ENCODE results near the gene CTTNBP2. TPM values are rescaled to one million over a fixed set of nuclear protein-coding genes. Genes with fewer than 3 reads are reported as not detected.

CTTNBP2 gene
- total RNA-seq, 2 donors from 2014 or later, result 5.2 to 6.5 TPM

- H3K4me1 Mint-ChIP-seq, result no peaks in the 10 kb centered on the region
- no peaks in the 10 kb centered on the region for H3K9me3 ChIP-seq (ENCODE audit: control insufficient read depth, low read length)
- no peaks in the 10 kb centered on the region for H3K9me3 Mint-ChIP-seq
- H3K36me3 Mint-ChIP-seq (ENCODE audit: low read depth), result no peaks in the 10 kb centered on the region
- H3K4me3 Mint-ChIP-seq, result no peak overlapping the region
- no peaks in the 10 kb centered on the region for H3K27me3 Mint-ChIP-seq (ENCODE audit: insufficient read depth)
- no peak overlapping the region for H3K4me3 ChIP-seq (ENCODE audit: low read length)
- H3K9ac ChIP-seq (ENCODE audit: extremely low read depth, low read length, poor library complexity, severe bottlenecking), result no peak overlapping the region
- H3K27me3 ChIP-seq (ENCODE audit: control insufficient read depth, insufficient read depth, low read length, poor library complexity, severe bottlenecking), result no peaks in the 10 kb centered on the region
- TF ChIP-seq CTCF (conservative IDR thresholded peaks at IDR 0.05), result no peak
- H3K27ac Mint-ChIP-seq, result no peak overlapping the region
- WGBS, 2 experiments (ENCODE audit: insufficient coverage in 1 of 2, insufficient read length in 1 of 2), result 93 to 100% methylated on average over 1 of the region's 1 CpG
- no peaks in the 10 kb centered on the region for H3K4me1 ChIP-seq (ENCODE audit: control insufficient read depth, insufficient read depth, low read length)
- DNase-seq, result no peak
- no peaks in the 10 kb centered on the region for H3K36me3 ChIP-seq (ENCODE audit: control insufficient read depth, insufficient read depth, low read length)
- no peak overlapping the region for H3K27ac ChIP-seq (ENCODE audit: low read depth, low read length)
These were observed 121.5 kb downstream of the CTTNBP2 start for GRCh38 chr7:117751775-117752174.

DNA sequence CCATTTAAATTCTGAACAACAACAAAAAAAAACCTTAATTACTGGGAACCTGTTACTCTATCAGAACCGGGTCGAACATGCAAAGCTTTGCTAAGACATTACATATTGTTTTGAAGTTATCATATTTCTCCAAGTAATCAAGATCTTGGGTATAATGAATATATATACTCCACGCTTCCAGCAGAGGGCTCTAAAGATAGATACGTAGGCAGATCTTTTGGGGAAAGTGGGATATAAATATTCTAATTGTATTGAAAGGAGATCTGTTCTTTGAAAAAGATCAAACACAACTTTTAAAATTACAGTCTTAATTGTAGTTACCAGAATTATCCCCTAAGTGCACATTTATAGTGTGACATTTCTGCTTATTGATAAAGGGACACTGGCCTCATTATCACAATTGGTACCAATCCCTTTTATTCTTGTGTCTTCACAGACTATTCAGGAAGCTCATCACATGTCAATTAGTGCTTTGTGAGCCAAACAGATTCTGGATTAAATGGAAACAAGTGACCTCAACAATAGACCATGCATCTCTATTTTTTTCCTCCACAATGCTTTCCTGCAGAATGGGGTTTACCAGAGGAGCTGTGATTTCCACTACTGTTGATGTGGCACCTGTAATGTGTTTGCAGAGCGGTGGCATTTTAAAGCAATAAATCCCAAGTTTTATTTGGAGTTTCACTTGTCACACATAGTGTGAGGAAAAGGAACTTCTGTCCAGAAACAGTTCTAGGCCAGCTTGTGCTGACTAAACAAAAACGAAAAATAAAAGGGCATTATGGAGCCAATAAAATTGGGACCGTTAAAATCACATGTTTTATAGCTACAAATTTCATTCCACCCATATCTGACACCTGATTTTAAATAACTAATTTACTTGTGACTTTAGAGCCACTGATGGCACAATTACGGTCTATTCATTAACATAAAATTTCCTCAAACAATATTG, 122.4 kb downstream of the CTTNBP2 start:
- peak; percentile 81 for TF ChIP-seq CTCF (conservative IDR thresholded peaks at IDR 0.05)
- no peaks in the 10 kb centered on the region for H3K27me3 ChIP-seq (ENCODE audit: control insufficient read depth, insufficient read depth, low read length, poor library complexity, severe bottlenecking)
- H3K27ac Mint-ChIP-seq, result no peak overlapping the region
- no peak for DNase-seq
- H3K4me1 Mint-ChIP-seq, result no peaks in the 10 kb centered on the region
- no peaks in the 10 kb centered on the region for H3K4me1 ChIP-seq (ENCODE audit: control insufficient read depth, insufficient read depth, low read length)
- no peak overlapping the region for H3K4me3 ChIP-seq (ENCODE audit: low read length)
- no peaks in the 10 kb centered on the region for H3K36me3 ChIP-seq (ENCODE audit: control insufficient read depth, insufficient read depth, low read length)
- H3K27me3 Mint-ChIP-seq (ENCODE audit: insufficient read depth), result no peaks in the 10 kb centered on the region
- H3K36me3 Mint-ChIP-seq (ENCODE audit: low read depth), result no peaks in the 10 kb centered on the region
- H3K9me3 Mint-ChIP-seq, result no peaks in the 10 kb centered on the region
- H3K9me3 ChIP-seq (ENCODE audit: control insufficient read depth, low read length), result no peaks in the 10 kb centered on the region
- H3K9ac ChIP-seq (ENCODE audit: extremely low read depth, low read length, poor library complexity, severe bottlenecking), result no peak overlapping the region
- H3K4me3 Mint-ChIP-seq, result no peak overlapping the region
- WGBS, 2 experiments (ENCODE audit: insufficient coverage in 1 of 2, insufficient read length in 1 of 2), result 74 to 82% methylated on average over 3 to 6 of the region's 8 CpGs
- H3K27ac ChIP-seq (ENCODE audit: low read depth, low read length), result no peak overlapping the region

GRCh38 chr7:117741962-117742361, 131.3 kb downstream of the CTTNBP2 start:
- H3K27ac ChIP-seq (ENCODE audit: low read depth, low read length), result no peak overlapping the region
- WGBS, 2 experiments (ENCODE audit: insufficient coverage in 1 of 2, insufficient read length in 1 of 2), result 86 to 95% methylated on average over 3 to 4 of the region's 4 CpGs

More at GRCh38 chr7:117741962-117742361, 131.3 kb downstream of the CTTNBP2 start:
- no peak overlapping the region for H3K27ac Mint-ChIP-seq
- no peak overlapping the region for H3K4me3 ChIP-seq (ENCODE audit: low read length)
- no peaks in the 10 kb centered on the region for H3K4me1 ChIP-seq (ENCODE audit: control insufficient read depth, insufficient read depth, low read length)
- no peak for DNase-seq
- no peaks in the 10 kb centered on the region for H3K36me3 Mint-ChIP-seq (ENCODE audit: low read depth)
- H3K4me3 Mint-ChIP-seq, result no peak overlapping the region
- no peaks in the 10 kb centered on the region for H3K27me3 ChIP-seq (ENCODE audit: control insufficient read depth, insufficient read depth, low read length, poor library complexity, severe bottlenecking)
- TF ChIP-seq CTCF (conservative IDR thresholded peaks at IDR 0.05), result no peak
- peaks cover 4% of the 10 kb centered on the region for H3K4me1 Mint-ChIP-seq
- H3K36me3 ChIP-seq (ENCODE audit: control insufficient read depth, insufficient read depth, low read length), result peaks cover 5% of the 10 kb centered on the region
- H3K9me3 ChIP-seq (ENCODE audit: control insufficient read depth, low read length), result no peaks in the 10 kb centered on the region
- no peak overlapping the region for H3K9ac ChIP-seq (ENCODE audit: extremely low read depth, low read length, poor library complexity, severe bottlenecking)
- H3K27me3 Mint-ChIP-seq (ENCODE audit: insufficient read depth), result no peaks in the 10 kb centered on the region
- no peaks in the 10 kb centered on the region for H3K9me3 Mint-ChIP-seq
